Liver (tissue), 3 donors: ENCODE data around the gene MUC21.

ENCODE experiments used
- CTCF ChIP-seq: fragments of 150-350 bp; IDR thresholded peaks from 2 replicates; pipeline ENCODE4 v1.5.1; 2017; ENCODE audit warnings: improper control_type of control experiment, low read depth, low read length; ENCODE audit not compliant: missing input control
- GABPA ChIP-seq, 2 donors: IDR thresholded peaks in 1 of 2; conservative IDR thresholded peaks in 1 of 2; 2 replicates each; pipeline ENCODE4 v1.6.1; 2016; ENCODE audit warnings: antibody characterized with exemption in 2 of 2, mild to moderate bottlenecking in 1 of 2, moderate library complexity in 1 of 2
- JUND ChIP-seq, 2 donors: IDR thresholded peaks; 2 replicates each; pipeline ENCODE4 v1.6.1; 2016; ENCODE audit warnings: antibody characterized with exemption in 2 of 2
- MAX ChIP-seq: IDR thresholded peaks from 2 replicates; pipeline ENCODE4 v1.6.1; 2016; ENCODE audit warnings: antibody characterized with exemption
- RAD21 ChIP-seq, 2 donors: IDR thresholded peaks; 2 replicates each; pipeline ENCODE4 v1.6.1; 2016; ENCODE audit warnings: antibody characterized with exemption in 2 of 2, mild to moderate bottlenecking in 2 of 2
- SP1 ChIP-seq: IDR thresholded peaks from 2 replicates; pipeline ENCODE4 v1.6.1; 2018; ENCODE audit warnings: antibody characterized with exemption, mild to moderate bottlenecking
- TAF1 ChIP-seq: conservative IDR thresholded peaks from 2 replicates; pipeline ENCODE4 v1.6.1; 2016; ENCODE audit warnings: antibody characterized with exemption, mild to moderate bottlenecking
- donor health status: healthy.
- donor health status: healthy.

- no peak for TF ChIP-seq CTCF
- TF ChIP-seq SP1 = no peak
- no peak for TF ChIP-seq RAD21 (IDR thresholded peaks at IDR 0.05)
- no peak for TF ChIP-seq MAX
- no peak for TF ChIP-seq GABPA (IDR thresholded peaks at IDR 0.05 in 1 of 2, conservative IDR thresholded peaks at IDR 0.05 in 1 of 2)
- no peak for TF ChIP-seq JUND (IDR thresholded peaks at IDR 0.05)
- TF ChIP-seq TAF1 = no peak
Observed at GRCh38 chr6:31033075-31033474, 49.6 kb downstream of the MUC21 start.
